GM23338 (cell line): ENCODE data around the gene PRPF6. TPM values are rescaled to one million over a fixed set of nuclear protein-coding genes. Genes with fewer than 3 reads are reported as not detected.

Experiments
- ATAC-seq: fragments of 200-7000 bp; cut with Tn5 transposase; 3 replicates; pipeline ENCODE4 v1.9.1; 2020
- DNase-seq: peaks from one replicate; pipeline ENCODE4 v3.0.0-alpha.2; 2015; ENCODE audit warnings: low spot score
- H2AFZ ChIP-seq: fragments of 200-600 bp; sonication (generic); 2 replicates; pipeline ENCODE4 v1.8.0; 2016; ENCODE audit warnings: antibody characterized with exemption, mild to moderate bottlenecking, moderate library complexity
- H3F3A ChIP-seq: fragments of 200-600 bp; sonication (generic); replicated peaks from 2 replicates; pipeline ENCODE4 v1.8.0; 2017; ENCODE audit warnings: antibody characterized with exemption, mixed run types, low read depth
- H3K27ac ChIP-seq: fragments of 200-600 bp; sonication (generic); 2 replicates; pipeline ENCODE4 v1.6.1; 2016; ENCODE audit warnings: low read depth
- H3K27me3 ChIP-seq: fragments of 200-600 bp; sonication (generic); 2 replicates; pipeline ENCODE4 v1.8.0; 2016; ENCODE audit warnings: mild to moderate bottlenecking, mixed run types, moderate library complexity; ENCODE audit not compliant: insufficient read depth
- H3K36me3 ChIP-seq: fragments of 200-600 bp; sonication (generic); 2 replicates; pipeline ENCODE4 v1.8.0; 2016; ENCODE audit warnings: mild to moderate bottlenecking; ENCODE audit not compliant: insufficient read depth
- H3K4me1 ChIP-seq: fragments of 200-600 bp; sonication (generic); 2 replicates; pipeline ENCODE4 v1.8.0; 2016; ENCODE audit warnings: mild to moderate bottlenecking, moderate library complexity; ENCODE audit not compliant: insufficient read depth
- H3K4me2 ChIP-seq: fragments of 200-600 bp; sonication (generic); 2 replicates; pipeline ENCODE4 v1.7.1; 2017; ENCODE audit warnings: mixed run types
- H3K4me3 ChIP-seq: fragments of 200-600 bp; sonication (generic); 2 replicates; pipeline ENCODE4 v1.6.1; 2016; ENCODE audit warnings: mixed run types
- H3K79me2 ChIP-seq: fragments of 200-600 bp; sonication (generic); replicated peaks from 2 replicates; pipeline ENCODE4 v1.8.0; 2017; ENCODE audit warnings: mild to moderate bottlenecking; ENCODE audit not compliant: insufficient read depth
- H3K9me2 ChIP-seq: fragments of 200-600 bp; sonication (generic); 2 replicates; pipeline ENCODE4 v1.8.0; 2017; ENCODE audit not compliant: insufficient read depth
- H4K20me1 ChIP-seq: fragments of 200-600 bp; sonication (generic); replicated peaks from 2 replicates; pipeline ENCODE4 v1.8.0; 2017; ENCODE audit warnings: mild to moderate bottlenecking; ENCODE audit not compliant: insufficient read depth
- H3K27ac Mint-ChIP-seq: 2 replicates; pipeline ENCODE4 v1.8.0; 2020; ENCODE audit warnings: inconsistent platforms, mild to moderate bottlenecking, moderate library complexity, mixed read lengths
- H3K27me3 Mint-ChIP-seq: 3 replicates; pipeline ENCODE4 v1.8.0; 2022; ENCODE audit warnings: low read depth, mild to moderate bottlenecking, moderate library complexity, mixed read lengths, inconsistent platforms; ENCODE audit not compliant: insufficient read depth, poor library complexity
- H3K36me3 Mint-ChIP-seq: 3 replicates; pipeline ENCODE4 v1.8.0; 2021; ENCODE audit warnings: low read depth, mild to moderate bottlenecking, inconsistent platforms, moderate library complexity, mixed read lengths
- H3K4me1 Mint-ChIP-seq: 3 replicates; pipeline ENCODE4 v1.8.0; 2020; ENCODE audit warnings: mild to moderate bottlenecking, inconsistent platforms, mixed read lengths
- H3K4me3 Mint-ChIP-seq: 3 replicates; pipeline ENCODE4 v1.8.0; 2021; ENCODE audit warnings: moderate library complexity, mild to moderate bottlenecking, inconsistent platforms, mixed read lengths
- H3K9me3 Mint-ChIP-seq: 3 replicates; pipeline ENCODE4 v1.8.0; 2020; ENCODE audit warnings: moderate library complexity, mild to moderate bottlenecking, inconsistent platforms, mixed read lengths
- JUNB ChIP-seq: IDR thresholded peaks from one replicate; pipeline ENCODE4 v1.6.1; 2016; ENCODE audit warnings: antibody characterized with exemption; ENCODE audit not compliant: unreplicated experiment
- NANOG ChIP-seq: IDR thresholded peaks from 2 replicates; pipeline ENCODE4 v1.6.1; 2016; ENCODE audit warnings: antibody characterized with exemption, borderline replicate concordance
- POLR2AphosphoS5 ChIP-seq: IDR thresholded peaks from 2 replicates; pipeline ENCODE4 v1.6.1; 2016; ENCODE audit warnings: antibody characterized with exemption, low read depth
- polyA plus RNA-seq: library from polyadenylated mRNA; unstranded; fragments of >200 nt; fragmentation: Nextera tagmentation; extraction: Ambion mirVana; gene quantifications from 2 replicates; pipeline ENCODE4 v1.2.1, GENCODE V29; 2016
- total RNA-seq: library from RNA; depleted of rRNA; stranded (reverse); fragments of >200 nt; shearing (Covaris generic); gene quantifications from 2 replicates; pipeline ENCODE4 v1.2.3, GENCODE V29; 2014
- TF ChIP-seq, protein P1 (sequence below): fragments of 250-450 bp; sonication (Bioruptor Pico); IDR thresholded peaks from 2 replicates; pipeline ENCODE4 v1.5.0; 2020; ENCODE audit warnings: mild to moderate bottlenecking, moderate library complexity
- TF ChIP-seq, protein P2 (sequence below), 2 experiments: fragments of 200-600 bp in 1 of 2; sonication (generic) in 1 of 2; conservative IDR thresholded peaks; 2 replicates each; pipeline versions ENCODE4 v1.5.1 to v1.6.1; 2016 to 2017; ENCODE audit warnings: antibody characterized with exemption in 2 of 2, low read depth in 2 of 2, mild to moderate bottlenecking in 2 of 2, moderate library complexity in 1 of 2

PRPF6 gene
- total and polyA plus RNA-seq, 2 experiments from 2014 or later, result 53.8 to 79.9 TPM

DNA sequence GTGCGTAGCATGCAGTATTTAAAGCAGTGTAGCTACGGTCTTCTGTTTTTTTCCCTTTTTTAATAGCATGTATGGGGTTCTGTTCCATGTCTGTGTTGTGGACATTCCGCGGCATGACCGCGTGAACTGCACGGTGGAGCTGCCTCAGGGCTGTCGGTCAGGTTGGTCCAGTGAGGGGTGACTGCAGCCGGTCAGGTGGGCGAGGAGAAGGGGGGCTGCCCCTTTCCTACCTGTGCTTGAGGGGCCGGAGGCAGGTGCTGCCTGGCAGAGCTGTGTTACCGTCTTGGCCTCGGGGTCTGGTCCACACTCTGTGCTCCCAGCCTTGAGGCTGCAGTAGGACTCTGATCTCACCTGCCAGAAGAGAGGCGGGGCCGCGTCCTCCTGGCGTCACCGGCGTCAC, 49.2 kb upstream of the PRPF6 start:
- Histone ChIP-seq H3K4me1 (no peaks in the 10 kb centered on the region), H3K9me2 (no peaks in the 10 kb centered on the region), H2AFZ (no peak overlapping the region), H3K27ac (no peak overlapping the region), H3K79me2 (peaks cover 3% of the 10 kb centered on the region; the same call in 1 of the 2 replicates), H3F3A (peaks cover 5% of the 10 kb centered on the region; the same call in 1 of the 2 replicates), H3K27me3 (no peaks in the 10 kb centered on the region), H3K4me2 (no peak overlapping the region), H4K20me1 (no peaks in the 10 kb centered on the region; the same call in none of the 2 replicates), H3K4me3 (no peak overlapping the region), H3K36me3 (peaks cover 4% of the 10 kb centered on the region; the same call in 1 of the 2 replicates)
- DNase-seq (no peak), ATAC-seq (no peak)
- Mint-ChIP-seq H3K36me3 (peaks cover 50% of the 10 kb centered on the region), H3K27me3 (peaks cover 2% of the 10 kb centered on the region), H3K27ac (no peak overlapping the region), H3K4me1 (no peaks in the 10 kb centered on the region; the same call in 2 of the 3 replicates), H3K9me3 (no peaks in the 10 kb centered on the region; the same call in 2 of the 3 replicates), H3K4me3 (no peak overlapping the region)
- TF ChIP-seq POLR2AphosphoS5 (no peak), NANOG (no peak), JUNB (no peak)
- TF ChIP-seq, protein P1, sequence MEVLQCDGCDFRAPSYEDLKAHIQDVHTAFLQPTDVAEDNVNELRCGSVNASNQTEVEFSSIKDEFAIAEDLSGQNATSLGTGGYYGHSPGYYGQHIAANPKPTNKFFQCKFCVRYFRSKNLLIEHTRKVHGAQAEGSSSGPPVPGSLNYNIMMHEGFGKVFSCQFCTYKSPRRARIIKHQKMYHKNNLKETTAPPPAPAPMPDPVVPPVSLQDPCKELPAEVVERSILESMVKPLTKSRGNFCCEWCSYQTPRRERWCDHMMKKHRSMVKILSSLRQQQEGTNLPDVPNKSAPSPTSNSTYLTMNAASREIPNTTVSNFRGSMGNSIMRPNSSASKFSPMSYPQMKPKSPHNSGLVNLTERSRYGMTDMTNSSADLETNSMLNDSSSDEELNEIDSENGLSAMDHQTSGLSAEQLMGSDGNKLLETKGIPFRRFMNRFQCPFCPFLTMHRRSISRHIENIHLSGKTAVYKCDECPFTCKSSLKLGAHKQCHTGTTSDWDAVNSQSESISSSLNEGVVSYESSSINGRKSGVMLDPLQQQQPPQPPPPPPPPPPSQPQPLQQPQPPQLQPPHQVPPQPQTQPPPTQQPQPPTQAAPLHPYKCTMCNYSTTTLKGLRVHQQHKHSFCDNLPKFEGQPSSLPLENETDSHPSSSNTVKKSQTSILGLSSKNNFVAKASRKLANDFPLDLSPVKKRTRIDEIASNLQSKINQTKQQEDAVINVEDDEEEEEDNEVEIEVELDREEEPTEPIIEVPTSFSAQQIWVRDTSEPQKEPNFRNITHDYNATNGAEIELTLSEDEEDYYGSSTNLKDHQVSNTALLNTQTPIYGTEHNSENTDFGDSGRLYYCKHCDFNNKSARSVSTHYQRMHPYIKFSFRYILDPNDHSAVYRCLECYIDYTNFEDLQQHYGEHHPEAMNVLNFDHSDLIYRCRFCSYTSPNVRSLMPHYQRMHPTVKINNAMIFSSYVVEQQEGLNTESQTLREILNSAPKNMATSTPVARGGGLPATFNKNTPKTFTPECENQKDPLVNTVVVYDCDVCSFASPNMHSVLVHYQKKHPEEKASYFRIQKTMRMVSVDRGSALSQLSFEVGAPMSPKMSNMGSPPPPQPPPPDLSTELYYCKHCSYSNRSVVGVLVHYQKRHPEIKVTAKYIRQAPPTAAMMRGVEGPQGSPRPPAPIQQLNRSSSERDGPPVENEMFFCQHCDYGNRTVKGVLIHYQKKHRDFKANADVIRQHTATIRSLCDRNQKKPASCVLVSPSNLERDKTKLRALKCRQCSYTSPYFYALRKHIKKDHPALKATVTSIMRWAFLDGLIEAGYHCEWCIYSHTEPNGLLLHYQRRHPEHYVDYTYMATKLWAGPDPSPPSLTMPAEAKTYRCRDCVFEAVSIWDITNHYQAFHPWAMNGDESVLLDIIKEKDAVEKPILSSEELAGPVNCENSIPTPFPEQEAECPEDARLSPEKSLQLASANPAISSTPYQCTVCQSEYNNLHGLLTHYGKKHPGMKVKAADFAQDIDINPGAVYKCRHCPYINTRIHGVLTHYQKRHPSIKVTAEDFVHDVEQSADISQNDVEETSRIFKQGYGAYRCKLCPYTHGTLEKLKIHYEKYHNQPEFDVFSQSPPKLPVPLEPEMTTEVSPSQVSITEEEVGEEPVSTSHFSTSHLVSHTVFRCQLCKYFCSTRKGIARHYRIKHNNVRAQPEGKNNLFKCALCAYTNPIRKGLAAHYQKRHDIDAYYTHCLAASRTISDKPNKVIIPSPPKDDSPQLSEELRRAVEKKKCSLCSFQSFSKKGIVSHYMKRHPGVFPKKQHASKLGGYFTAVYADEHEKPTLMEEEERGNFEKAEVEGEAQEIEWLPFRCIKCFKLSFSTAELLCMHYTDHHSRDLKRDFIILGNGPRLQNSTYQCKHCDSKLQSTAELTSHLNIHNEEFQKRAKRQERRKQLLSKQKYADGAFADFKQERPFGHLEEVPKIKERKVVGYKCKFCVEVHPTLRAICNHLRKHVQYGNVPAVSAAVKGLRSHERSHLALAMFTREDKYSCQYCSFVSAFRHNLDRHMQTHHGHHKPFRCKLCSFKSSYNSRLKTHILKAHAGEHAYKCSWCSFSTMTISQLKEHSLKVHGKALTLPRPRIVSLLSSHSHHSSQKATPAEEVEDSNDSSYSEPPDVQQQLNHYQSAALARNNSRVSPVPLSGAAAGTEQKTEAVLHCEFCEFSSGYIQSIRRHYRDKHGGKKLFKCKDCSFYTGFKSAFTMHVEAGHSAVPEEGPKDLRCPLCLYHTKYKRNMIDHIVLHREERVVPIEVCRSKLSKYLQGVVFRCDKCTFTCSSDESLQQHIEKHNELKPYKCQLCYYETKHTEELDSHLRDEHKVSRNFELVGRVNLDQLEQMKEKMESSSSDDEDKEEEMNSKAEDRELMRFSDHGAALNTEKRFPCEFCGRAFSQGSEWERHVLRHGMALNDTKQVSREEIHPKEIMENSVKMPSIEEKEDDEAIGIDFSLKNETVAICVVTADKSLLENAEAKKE, result no peak
- TF ChIP-seq, protein P2, sequence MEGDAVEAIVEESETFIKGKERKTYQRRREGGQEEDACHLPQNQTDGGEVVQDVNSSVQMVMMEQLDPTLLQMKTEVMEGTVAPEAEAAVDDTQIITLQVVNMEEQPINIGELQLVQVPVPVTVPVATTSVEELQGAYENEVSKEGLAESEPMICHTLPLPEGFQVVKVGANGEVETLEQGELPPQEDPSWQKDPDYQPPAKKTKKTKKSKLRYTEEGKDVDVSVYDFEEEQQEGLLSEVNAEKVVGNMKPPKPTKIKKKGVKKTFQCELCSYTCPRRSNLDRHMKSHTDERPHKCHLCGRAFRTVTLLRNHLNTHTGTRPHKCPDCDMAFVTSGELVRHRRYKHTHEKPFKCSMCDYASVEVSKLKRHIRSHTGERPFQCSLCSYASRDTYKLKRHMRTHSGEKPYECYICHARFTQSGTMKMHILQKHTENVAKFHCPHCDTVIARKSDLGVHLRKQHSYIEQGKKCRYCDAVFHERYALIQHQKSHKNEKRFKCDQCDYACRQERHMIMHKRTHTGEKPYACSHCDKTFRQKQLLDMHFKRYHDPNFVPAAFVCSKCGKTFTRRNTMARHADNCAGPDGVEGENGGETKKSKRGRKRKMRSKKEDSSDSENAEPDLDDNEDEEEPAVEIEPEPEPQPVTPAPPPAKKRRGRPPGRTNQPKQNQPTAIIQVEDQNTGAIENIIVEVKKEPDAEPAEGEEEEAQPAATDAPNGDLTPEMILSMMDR (conservative IDR thresholded peaks at IDR 0.05; ENCODE audit: low read depth in 2 of 2), result no peak
